T-helper 17 cell (primary cell): ENCODE measurements around the gene C10orf71. TPM values are rescaled to one million over a fixed set of nuclear protein-coding genes. Genes with fewer than 3 reads are reported as not detected.

Source experiments
- ATAC-seq: fragments of 150-1000 bp; cut with Tn5 transposase; 2 replicates; pipeline ENCODE4 v1.10.0; 2021; ENCODE audit warnings: mild to moderate bottlenecking, moderate library complexity
- DNase-seq, 3 donors: peaks; one replicate each; pipeline versions ENCODE4 v3.0.0 to v3.0.0-alpha.2; 2020 to 2021
- H3K9me3 ChIP-seq: one replicate; pipeline ENCODE4 v1.7.0; 2013; ENCODE audit warnings: low read length, mild to moderate bottlenecking; ENCODE audit not compliant: control insufficient read depth, poor library complexity, severe bottlenecking
- H3K27ac Mint-ChIP-seq: one replicate; pipeline ENCODE4 v1.8.0; 2022; ENCODE audit warnings: mild to moderate bottlenecking, moderate library complexity, mixed read lengths
- H3K27me3 Mint-ChIP-seq: one replicate; pipeline ENCODE4 v1.8.0; 2022; ENCODE audit warnings: mixed read lengths
- H3K36me3 Mint-ChIP-seq: one replicate; pipeline ENCODE4 v1.8.0; 2022; ENCODE audit warnings: low read depth, mixed read lengths
- H3K4me1 Mint-ChIP-seq: one replicate; pipeline ENCODE4 v1.8.0; 2022; ENCODE audit warnings: mild to moderate bottlenecking, mixed read lengths
- H3K4me3 Mint-ChIP-seq: one replicate; pipeline ENCODE4 v1.8.0; 2022; ENCODE audit warnings: mild to moderate bottlenecking, moderate library complexity, mixed read lengths
- total RNA-seq, 4 donors: library from RNA in 2 of 4; stranded (reverse) in 2 of 4; gene quantifications; one replicate each; pipeline ENCODE4 v1.2.3 and lab custom pipeline; 2022 to 2026

The C10orf71 gene
- total RNA-seq, 2 donors from 2014 or later = not detected

- Mint-ChIP-seq H3K4me1 (no peaks in the 10 kb centered on the region), H3K27ac (no peak overlapping the region), H3K36me3 (peaks cover 3% of the 10 kb centered on the region), H3K4me3 (no peak overlapping the region), H3K27me3 (peaks cover 22% of the 10 kb centered on the region)
- no peak for DNase-seq
- ATAC-seq = no peak
- no peaks in the 10 kb centered on the region for H3K9me3 ChIP-seq
These were observed 49.6 kb downstream of the C10orf71 start for GRCh38 chr10:49348593-49348992.

DNA sequence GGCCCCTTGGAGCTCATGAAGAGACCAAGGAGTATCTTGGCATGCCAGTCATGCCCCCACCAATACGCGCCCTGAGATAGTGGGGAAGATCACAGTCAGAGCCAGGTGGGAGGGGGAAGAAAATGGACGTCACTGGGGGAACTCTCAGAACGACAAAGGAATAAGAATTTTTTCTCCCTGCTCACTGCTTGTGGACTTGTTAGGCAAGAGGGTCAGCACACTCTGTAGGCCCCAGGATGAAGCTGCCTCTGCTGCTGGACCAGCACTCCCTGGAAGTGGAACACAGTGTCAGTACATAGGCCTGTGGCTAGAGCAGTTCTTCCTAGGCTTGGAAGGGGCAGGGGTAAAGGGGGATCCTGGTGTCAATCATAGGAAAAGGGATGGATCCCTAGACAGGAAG is 50.4 kb downstream of the C10orf71 start:
- no peak for DNase-seq
- Mint-ChIP-seq H3K36me3 (peaks cover 3% of the 10 kb centered on the region), H3K4me3 (no peak overlapping the region), H3K4me1 (no peaks in the 10 kb centered on the region), H3K27me3 (peaks cover 18% of the 10 kb centered on the region), H3K27ac (no peak overlapping the region)
- no peak for ATAC-seq
- H3K9me3 ChIP-seq = no peaks in the 10 kb centered on the region

DNA sequence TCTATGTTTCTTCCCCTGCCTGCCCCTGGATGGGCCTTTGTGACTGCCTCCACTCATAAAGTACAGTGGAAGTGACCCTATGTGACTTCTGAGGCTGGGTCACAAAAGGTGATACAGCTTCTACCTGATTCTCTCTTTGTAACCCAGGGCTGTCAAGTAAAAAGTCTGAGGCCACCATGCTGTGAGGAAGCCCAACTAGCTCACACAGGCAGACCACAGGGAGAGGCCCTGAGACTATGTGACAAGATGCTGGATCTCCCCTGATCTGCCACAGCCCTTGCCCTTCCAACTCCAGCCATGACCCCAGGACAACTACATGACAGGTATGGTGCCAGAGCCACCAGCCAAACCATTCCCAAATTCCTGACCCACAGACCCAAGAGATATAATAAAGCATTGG is 51.2 kb downstream of the C10orf71 start:
- Mint-ChIP-seq H3K36me3 (peaks cover 3% of the 10 kb centered on the region), H3K4me3 (no peak overlapping the region), H3K27me3 (peaks cover 11% of the 10 kb centered on the region), H3K4me1 (no peaks in the 10 kb centered on the region), H3K27ac (no peak overlapping the region)
- ATAC-seq (no peak), DNase-seq (no peak)
- no peaks in the 10 kb centered on the region for H3K9me3 ChIP-seq

DNA sequence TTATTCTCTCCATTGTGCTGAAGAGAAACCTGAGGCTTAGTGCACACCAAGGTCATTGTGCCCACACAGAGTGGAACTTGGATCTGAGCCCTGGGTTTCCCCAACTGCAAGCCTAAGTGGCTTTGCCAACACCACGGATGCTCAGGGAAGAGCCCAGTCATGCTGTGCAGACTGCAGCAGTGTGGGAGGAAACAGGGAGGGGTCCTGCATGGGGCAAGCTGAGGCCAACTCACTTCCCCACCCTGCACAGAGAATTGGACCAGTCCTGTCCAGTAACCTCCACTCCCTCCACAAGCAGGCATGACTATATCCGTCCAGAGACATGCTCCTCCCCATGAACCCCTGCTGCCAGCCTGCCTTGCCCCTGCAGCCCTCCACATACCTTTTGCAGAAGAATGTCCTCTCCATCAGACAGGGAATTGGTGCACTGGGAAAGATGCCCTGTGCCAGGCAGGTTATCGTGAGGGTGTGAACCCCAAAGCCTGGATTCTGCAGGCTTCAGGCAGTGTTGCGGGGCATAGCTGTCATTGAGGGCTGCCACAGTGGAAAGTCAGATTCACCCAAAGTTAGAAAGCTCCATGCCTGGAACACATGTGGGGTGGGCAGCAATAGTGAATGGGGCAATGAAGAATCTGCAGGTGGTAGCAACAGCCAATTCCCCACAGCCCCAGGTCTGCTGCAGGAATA is 52.0 kb downstream of the C10orf71 start:
- no peaks in the 10 kb centered on the region for H3K4me1 Mint-ChIP-seq
- H3K36me3 Mint-ChIP-seq = peaks cover under 1% of the 10 kb centered on the region
- H3K9me3 ChIP-seq = no peaks in the 10 kb centered on the region
- ATAC-seq (no peak), DNase-seq (no peak)
- H3K27me3 Mint-ChIP-seq = peaks cover 9% of the 10 kb centered on the region
- H3K27ac Mint-ChIP-seq = no peak overlapping the region
- H3K4me3 Mint-ChIP-seq = no peak overlapping the region

DNA sequence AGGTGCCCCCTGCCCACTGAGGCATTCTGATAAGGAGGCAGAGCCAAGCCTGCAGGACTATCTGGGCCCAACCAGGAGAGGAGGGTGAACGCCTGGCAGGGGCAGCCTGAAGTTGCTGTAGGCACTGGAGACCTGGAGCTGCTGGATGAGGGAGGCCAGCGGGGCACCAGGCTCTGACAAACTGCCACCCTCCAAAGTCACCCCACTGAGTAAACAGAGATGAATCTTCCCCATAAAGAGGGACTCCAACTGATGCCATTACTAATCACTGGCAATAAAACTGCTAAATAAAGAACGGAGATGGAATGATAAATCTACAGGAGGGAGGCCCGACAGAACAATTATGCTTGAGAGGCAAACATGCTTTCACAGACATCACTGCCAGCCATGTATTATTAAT is 52.7 kb downstream of the C10orf71 start:
- no peak for ATAC-seq
- no peak for DNase-seq
- peaks cover 9% of the 10 kb centered on the region for H3K27me3 Mint-ChIP-seq
- H3K9me3 ChIP-seq = no peaks in the 10 kb centered on the region
- no peak overlapping the region for H3K27ac Mint-ChIP-seq
- no peaks in the 10 kb centered on the region for H3K36me3 Mint-ChIP-seq
- H3K4me1 Mint-ChIP-seq = no peaks in the 10 kb centered on the region
- H3K4me3 Mint-ChIP-seq = no peak overlapping the region

DNA sequence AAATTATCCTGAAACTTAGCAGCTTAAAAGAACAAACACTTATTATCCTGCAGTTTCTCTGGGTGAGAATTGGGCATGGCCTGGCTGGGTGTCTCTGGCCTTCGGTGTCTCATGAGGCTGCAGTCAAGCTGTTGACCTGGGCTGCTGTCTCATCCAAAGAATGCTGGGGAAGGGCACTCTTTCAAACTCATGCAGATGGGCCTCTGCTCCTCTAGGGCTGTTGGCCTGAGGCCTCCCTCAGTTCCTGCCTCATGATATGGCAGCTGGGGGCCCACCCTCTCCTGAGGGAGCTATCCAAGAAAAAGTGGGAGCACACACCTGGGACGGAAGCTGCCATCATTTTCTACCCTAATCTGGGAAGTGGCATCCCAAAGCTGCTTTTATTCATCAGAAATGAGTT is 53.4 kb downstream of the C10orf71 start:
- DNase-seq = no peak
- ATAC-seq = no peak
- Mint-ChIP-seq H3K4me1 (no peaks in the 10 kb centered on the region), H3K27me3 (peaks cover 9% of the 10 kb centered on the region), H3K4me3 (no peak overlapping the region), H3K27ac (no peak overlapping the region), H3K36me3 (no peaks in the 10 kb centered on the region)
- H3K9me3 ChIP-seq = peaks cover under 1% of the 10 kb centered on the region

GRCh38 chr10:49353026-49353894 is 54.3 kb downstream of the C10orf71 start:
- DNase-seq (no peak), ATAC-seq (no peak)
- Mint-ChIP-seq H3K4me1 (no peaks in the 10 kb centered on the region), H3K27me3 (peaks cover 9% of the 10 kb centered on the region), H3K4me3 (no peak overlapping the region), H3K27ac (no peak overlapping the region), H3K36me3 (no peaks in the 10 kb centered on the region)
- peaks cover 2% of the 10 kb centered on the region for H3K9me3 ChIP-seq

DNA sequence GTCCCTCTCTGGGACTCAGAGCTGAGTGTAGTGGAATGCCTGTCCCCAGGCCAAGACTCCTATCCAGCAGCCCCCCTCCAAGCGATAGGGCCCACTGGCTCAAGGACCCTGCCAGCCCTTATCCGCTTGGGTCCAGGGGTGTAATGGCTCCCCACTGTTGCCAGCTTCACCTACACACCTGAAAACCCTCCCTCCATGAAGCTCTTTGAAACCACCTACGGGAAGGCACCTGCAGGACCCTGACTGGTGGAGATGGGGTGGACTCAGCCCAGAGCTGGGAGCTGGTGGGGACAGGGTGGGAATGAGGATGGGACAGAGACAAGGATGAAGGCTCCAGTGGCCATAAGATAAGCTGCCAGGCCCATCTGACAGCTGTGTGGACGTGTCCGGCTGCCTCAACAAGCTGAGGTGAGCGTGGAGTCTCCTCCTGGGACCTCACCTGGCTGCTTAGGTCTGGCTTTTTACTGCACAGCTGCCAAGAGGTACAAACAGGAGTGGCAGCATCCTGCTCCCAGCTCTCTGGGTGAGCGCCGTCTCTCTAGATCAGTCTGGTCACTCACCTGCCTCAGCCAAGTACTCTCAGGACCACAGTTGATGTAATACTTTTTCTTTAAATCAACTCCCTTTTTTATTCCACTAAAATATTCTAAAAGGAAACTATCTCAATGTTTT is 55.1 kb downstream of the C10orf71 start:
- no peak for ATAC-seq
- Mint-ChIP-seq H3K36me3 (no peaks in the 10 kb centered on the region), H3K27ac (no peak overlapping the region), H3K4me3 (no peak overlapping the region), H3K27me3 (peaks cover 9% of the 10 kb centered on the region), H3K4me1 (no peaks in the 10 kb centered on the region)
- H3K9me3 ChIP-seq = peaks cover 2% of the 10 kb centered on the region
- DNase-seq = no peak

GRCh38 chr10:49354593-49354992 is 55.6 kb downstream of the C10orf71 start:
- no peak for DNase-seq
- no peak for ATAC-seq
- H3K4me3 Mint-ChIP-seq = no peak overlapping the region
- peaks cover 9% of the 10 kb centered on the region for H3K27me3 Mint-ChIP-seq
- H3K4me1 Mint-ChIP-seq = no peaks in the 10 kb centered on the region
- H3K9me3 ChIP-seq = peaks cover 2% of the 10 kb centered on the region
- no peaks in the 10 kb centered on the region for H3K36me3 Mint-ChIP-seq
- no peak overlapping the region for H3K27ac Mint-ChIP-seq

DNA sequence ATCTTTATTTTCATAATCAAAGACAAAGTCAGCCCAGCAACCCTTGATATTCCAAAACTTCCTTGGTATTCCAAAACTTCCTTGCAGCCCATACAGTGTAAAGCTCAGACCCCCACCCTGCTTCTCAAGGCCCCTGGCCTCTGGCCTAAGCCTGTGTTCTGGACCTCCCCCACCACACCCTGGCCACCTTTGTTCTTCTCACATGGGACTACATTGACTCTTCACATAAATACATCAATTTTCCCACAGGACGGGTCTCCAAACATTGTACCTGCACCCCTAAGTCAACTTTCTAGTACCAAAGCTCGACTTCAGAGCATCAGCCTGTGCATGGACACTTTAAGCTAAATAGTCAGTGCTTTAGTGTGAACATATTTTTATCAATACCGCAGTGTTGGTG is 56.3 kb downstream of the C10orf71 start:
- Mint-ChIP-seq H3K4me1 (no peaks in the 10 kb centered on the region), H3K4me3 (no peak overlapping the region), H3K27ac (no peak overlapping the region), H3K27me3 (peaks cover 9% of the 10 kb centered on the region), H3K36me3 (no peaks in the 10 kb centered on the region)
- no peak for DNase-seq
- H3K9me3 ChIP-seq = peaks cover 2% of the 10 kb centered on the region
- no peak for ATAC-seq

DNA sequence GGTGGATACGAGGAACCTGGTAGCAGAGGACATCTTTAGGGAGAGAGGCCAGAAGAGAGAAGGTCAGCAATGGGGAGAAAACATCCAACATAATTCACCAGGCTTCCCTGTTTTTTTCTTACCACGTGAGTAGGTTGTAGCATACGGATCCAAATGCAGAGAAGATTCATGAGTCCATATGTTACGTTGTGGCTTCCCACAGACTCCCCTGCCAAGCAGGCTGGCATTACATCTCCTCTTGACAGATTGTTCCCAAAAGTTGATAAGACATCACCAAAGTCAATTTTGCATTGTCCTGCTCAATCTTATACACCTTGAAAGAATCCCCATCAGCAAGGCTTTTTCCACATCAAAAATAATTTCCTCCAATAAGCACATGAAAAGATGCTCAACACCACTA is 57.2 kb downstream of the C10orf71 start:
- Mint-ChIP-seq H3K36me3 (no peaks in the 10 kb centered on the region), H3K4me1 (no peaks in the 10 kb centered on the region), H3K4me3 (no peak overlapping the region), H3K27ac (no peak overlapping the region), H3K27me3 (peaks cover 6% of the 10 kb centered on the region)
- DNase-seq (no peak), ATAC-seq (no peak)
- H3K9me3 ChIP-seq = peaks cover 2% of the 10 kb centered on the region

- no peak for ATAC-seq
- H3K27ac Mint-ChIP-seq = no peak overlapping the region
- no peaks in the 10 kb centered on the region for H3K4me1 Mint-ChIP-seq
These were observed 58.0 kb downstream of the C10orf71 start for GRCh38 chr10:49356944-49357343.

DNA sequence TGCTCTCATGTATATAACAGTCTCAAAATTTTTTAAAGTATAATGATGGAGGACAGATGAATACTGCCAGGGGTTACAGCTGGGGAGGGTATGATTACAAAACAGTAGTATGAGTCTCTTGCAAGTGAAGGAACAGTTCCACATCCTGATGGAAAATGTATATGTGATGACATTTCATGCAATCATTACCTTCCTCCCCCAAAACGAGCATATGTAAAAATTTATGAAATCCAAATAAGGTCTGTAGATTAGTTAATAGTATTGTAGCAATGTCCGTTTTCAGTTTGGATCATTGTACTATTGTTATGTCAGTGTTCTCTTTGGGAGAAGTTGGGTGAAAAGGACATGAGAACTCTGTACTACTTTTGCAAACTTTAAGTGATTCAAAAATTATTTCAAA is 58.9 kb downstream of the C10orf71 start:
- no peaks in the 10 kb centered on the region for H3K4me1 Mint-ChIP-seq
- ATAC-seq (no peak), DNase-seq (no peak)
- H3K36me3 Mint-ChIP-seq = no peaks in the 10 kb centered on the region
- peaks cover 2% of the 10 kb centered on the region for H3K9me3 ChIP-seq
- peaks cover 9% of the 10 kb centered on the region for H3K27me3 Mint-ChIP-seq
- H3K4me3 Mint-ChIP-seq = no peak overlapping the region
- H3K27ac Mint-ChIP-seq = no peak overlapping the region

More at GRCh38 chr10:49356944-49357343, 58.0 kb downstream of the C10orf71 start:
- peaks cover 2% of the 10 kb centered on the region for H3K9me3 ChIP-seq
- Mint-ChIP-seq H3K4me3 (no peak overlapping the region), H3K27me3 (no peaks in the 10 kb centered on the region), H3K36me3 (no peaks in the 10 kb centered on the region)
- DNase-seq = no peak
